ENCODE measurements around the gene DYNC1LI2.
"Not testable (repeated sequence)": the region's sequence is repeated elsewhere in the genome, so short reads cannot be mapped to it uniquely, and the experiment has no call there.

Gene DYNC1LI2

GRCh38 chr16:66690106-66690847 is 61.1 kb downstream of the DYNC1LI2 start:
- H3K27ac ChIP-seq, result no peak overlapping the region
- TF ChIP-seq ZFX (IDR thresholded peaks at IDR 0.05), result no peak
- TF ChIP-seq, protein P1, sequence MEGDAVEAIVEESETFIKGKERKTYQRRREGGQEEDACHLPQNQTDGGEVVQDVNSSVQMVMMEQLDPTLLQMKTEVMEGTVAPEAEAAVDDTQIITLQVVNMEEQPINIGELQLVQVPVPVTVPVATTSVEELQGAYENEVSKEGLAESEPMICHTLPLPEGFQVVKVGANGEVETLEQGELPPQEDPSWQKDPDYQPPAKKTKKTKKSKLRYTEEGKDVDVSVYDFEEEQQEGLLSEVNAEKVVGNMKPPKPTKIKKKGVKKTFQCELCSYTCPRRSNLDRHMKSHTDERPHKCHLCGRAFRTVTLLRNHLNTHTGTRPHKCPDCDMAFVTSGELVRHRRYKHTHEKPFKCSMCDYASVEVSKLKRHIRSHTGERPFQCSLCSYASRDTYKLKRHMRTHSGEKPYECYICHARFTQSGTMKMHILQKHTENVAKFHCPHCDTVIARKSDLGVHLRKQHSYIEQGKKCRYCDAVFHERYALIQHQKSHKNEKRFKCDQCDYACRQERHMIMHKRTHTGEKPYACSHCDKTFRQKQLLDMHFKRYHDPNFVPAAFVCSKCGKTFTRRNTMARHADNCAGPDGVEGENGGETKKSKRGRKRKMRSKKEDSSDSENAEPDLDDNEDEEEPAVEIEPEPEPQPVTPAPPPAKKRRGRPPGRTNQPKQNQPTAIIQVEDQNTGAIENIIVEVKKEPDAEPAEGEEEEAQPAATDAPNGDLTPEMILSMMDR (conservative IDR thresholded peaks at IDR 0.05), result no peak

- TF ChIP-seq, protein P1 (conservative IDR thresholded peaks at IDR 0.05), result no peak
- TF ChIP-seq ZFX (IDR thresholded peaks at IDR 0.05), result no peak
Measured at GRCh38 chr16:66689282-66689681, 62.1 kb downstream of the DYNC1LI2 start.

DNA sequence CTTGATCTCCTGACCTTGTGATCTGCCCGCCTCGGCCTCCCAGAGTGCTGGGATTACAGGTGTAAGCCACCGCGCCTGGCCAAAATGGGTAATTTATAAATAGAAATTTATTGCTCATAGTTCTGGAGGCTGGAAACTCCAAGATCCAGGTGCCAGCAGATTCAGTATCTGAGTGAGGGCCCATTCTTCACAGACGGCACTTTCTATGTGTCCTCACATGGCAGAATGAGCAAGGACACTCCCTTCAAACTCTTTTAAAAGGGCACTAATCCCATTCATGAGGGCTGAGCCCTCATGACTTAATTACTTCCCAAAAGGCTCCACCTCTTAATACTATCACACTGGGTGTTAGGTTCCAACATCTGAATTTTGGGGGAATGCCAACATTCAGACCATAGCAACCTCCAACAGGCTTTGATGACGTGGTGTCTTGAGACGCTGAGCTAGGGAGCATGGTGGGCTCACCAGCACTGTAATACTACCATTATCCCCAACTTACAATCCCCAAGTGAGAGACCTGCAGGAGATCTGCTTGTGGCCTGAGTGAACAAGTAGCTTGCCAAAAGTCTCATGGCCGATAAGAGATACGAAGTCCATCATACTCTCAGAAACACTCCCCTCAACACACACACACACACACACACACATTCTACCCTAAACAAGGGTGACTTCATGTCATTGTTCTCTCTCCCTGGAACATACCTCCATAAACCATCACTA is 63.3 kb downstream of the DYNC1LI2 start:
- no peak for TF ChIP-seq ZFX (IDR thresholded peaks at IDR 0.05)
- TF ChIP-seq, protein P1 (conservative IDR thresholded peaks at IDR 0.05), result no peak
- H3K27ac ChIP-seq, result no peak overlapping the region

More at GRCh38 chr16:66689282-66689681, 62.1 kb downstream of the DYNC1LI2 start:
- H3K27ac ChIP-seq, result no peak overlapping the region

- not testable (repeated sequence) for H3K27ac ChIP-seq
Measured at GRCh38 chr16:66685501-66686115, 65.8 kb downstream of the DYNC1LI2 start.

DNA sequence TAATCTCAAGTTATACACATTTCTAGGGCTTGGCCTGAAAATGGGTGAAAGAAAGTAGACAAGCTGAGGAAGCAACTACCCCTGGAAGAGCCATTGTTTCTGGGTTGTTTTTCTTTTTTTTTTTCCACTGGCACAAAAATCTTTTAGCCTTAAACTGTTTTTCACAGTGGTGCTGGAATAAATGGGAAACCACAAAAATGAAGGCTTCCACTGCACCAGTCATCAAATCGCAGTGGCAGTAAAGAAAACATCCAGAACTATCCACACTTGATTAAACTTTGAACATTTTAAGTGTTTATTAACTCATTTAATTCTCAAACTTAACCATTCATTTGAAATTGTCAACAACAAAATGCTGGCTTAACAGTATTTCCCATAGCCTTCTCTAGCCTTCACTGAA is 69.1 kb downstream of the DYNC1LI2 start:
- TF ChIP-seq ZFX (IDR thresholded peaks at IDR 0.05), result no peak
- TF ChIP-seq, protein P1 (conservative IDR thresholded peaks at IDR 0.05), result no peak
- no peak overlapping the region for H3K27ac ChIP-seq

- TF ChIP-seq, protein P1 (conservative IDR thresholded peaks at IDR 0.05), result no peak
- no peak for TF ChIP-seq ZFX (IDR thresholded peaks at IDR 0.05)
- no peak overlapping the region for H3K27ac ChIP-seq
Measured at GRCh38 chr16:66681676-66682075, 69.7 kb downstream of the DYNC1LI2 start.

GRCh38 chr16:66678337-66678736 is 73.1 kb downstream of the DYNC1LI2 start:
- H3K27ac ChIP-seq, result no peak overlapping the region
- TF ChIP-seq, protein P1 (conservative IDR thresholded peaks at IDR 0.05), result no peak
- no peak for TF ChIP-seq ZFX (IDR thresholded peaks at IDR 0.05)

Measured in C4-2B (cell line).